ENCODE results near the gene LBX2. TPM values are rescaled to one million over a fixed set of nuclear protein-coding genes. Genes with fewer than 3 reads are reported as not detected.
A peak's percentile ranks its signal among the peaks of the same experiment; 100 is the strongest.

Gene LBX2
- total RNA-seq, 4 donors from 2014 or later: 0.50 to 2.6 (median 1.9) TPM; not detected in 1

DNA sequence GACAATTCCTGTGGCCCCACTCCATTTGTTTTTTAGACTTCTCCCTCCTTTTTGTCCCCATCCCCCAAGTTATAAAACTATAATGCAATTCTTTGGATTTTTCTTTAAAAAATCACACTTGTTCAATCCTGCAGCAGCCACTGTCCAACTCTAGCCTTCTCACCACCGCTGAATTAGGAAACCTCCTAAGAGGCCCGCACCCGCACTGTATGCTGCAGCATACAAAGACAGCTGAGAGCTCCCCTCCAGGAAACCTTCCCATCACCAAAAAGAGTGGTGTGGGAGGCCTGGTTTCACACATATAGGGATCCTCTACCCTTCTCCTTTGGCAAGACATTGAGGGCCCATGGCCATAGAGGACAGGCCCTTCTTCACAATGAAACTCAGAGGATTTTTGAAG, 5.2 kb upstream of the LBX2 start:
- Histone ChIP-seq H3K4me3 (replicated peaks in 1 of 3) (no peak overlapping the region), H3K27ac (no peak overlapping the region), H3K4me1 (peaks cover 25 to 34% of the 10 kb centered on the region in 2 donors), H3K36me3 (peaks cover 11 to 12% of the 10 kb centered on the region in 2 donors), H3K9me3 (no peaks in the 10 kb centered on the region), H3K27me3 (peaks cover 7% of the 10 kb centered on the region)
- 92 to 98% methylated on average over 3 of the region's 3 CpGs for WGBS, 2 donors
- intact Hi-C loops (cut with DNase I): no loop called here
- DNase-seq: no peak
- TF ChIP-seq, protein P1, sequence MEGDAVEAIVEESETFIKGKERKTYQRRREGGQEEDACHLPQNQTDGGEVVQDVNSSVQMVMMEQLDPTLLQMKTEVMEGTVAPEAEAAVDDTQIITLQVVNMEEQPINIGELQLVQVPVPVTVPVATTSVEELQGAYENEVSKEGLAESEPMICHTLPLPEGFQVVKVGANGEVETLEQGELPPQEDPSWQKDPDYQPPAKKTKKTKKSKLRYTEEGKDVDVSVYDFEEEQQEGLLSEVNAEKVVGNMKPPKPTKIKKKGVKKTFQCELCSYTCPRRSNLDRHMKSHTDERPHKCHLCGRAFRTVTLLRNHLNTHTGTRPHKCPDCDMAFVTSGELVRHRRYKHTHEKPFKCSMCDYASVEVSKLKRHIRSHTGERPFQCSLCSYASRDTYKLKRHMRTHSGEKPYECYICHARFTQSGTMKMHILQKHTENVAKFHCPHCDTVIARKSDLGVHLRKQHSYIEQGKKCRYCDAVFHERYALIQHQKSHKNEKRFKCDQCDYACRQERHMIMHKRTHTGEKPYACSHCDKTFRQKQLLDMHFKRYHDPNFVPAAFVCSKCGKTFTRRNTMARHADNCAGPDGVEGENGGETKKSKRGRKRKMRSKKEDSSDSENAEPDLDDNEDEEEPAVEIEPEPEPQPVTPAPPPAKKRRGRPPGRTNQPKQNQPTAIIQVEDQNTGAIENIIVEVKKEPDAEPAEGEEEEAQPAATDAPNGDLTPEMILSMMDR (IDR thresholded peaks at IDR 0.05): no peak
- TF ChIP-seq POLR2A (IDR thresholded peaks at IDR 0.05): no peak

DNA sequence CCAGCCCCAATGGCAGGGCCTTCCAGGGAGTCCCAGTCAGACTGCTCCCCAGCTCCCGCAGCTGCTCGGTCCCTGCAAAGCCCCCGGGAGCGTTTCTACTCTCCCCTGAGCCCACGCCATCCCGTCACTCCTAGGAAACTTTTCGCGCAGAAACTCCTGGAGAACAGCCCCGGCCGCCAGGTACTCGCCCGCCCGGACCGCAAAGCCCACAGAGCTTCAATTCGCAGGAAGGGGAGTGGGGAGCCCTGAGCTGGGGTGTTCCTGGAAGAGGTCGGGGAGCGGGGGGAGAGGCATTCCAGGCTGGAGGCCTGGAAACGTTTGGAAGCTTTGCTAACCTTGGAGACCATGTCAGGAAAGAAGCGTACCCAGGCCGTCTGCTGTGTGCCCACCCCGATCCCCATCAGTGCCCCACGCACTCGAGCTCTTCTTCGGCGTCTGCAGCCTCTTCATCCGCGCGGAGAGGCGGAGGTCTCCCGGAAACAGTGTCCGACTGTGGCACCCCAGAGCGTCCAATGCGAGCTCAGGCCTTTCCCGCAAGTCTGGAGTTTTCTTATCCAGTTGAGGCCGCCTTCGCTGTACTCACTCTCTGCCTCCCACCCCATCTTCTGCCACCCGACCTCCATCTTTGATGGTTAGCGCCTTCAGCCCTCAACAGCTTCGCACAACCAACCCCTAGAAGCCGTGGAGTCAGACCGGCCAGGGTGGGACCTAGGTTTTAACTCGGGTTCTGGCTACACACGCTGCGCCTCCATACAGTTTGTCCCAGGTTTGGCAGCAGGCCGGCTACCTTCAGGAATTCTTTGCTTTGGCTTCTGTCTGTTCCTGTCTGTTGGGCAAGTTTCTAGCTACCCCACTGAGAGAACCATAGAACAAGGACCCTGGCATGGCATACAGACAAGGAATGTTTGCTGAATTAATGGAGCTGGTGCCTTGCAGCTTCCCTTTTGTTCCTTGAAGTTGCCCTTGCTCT, 4.4 kb upstream of the LBX2 start:
- intact Hi-C loops (cut with DNase I): no loop called here
- peak overlapping the region in 1 of 3 donors; percentile 29 for H3K4me3 ChIP-seq (replicated peaks in 1 of 3)
- peaks cover 33 to 42% of the 10 kb centered on the region in 2 donors for H3K4me1 ChIP-seq
- WGBS, 2 donors: 50 to 55% methylated on average over 41 to 45 of the region's 45 CpGs
- peaks cover 11 to 12% of the 10 kb centered on the region in 2 donors for H3K36me3 ChIP-seq
- no peak for DNase-seq
- no peaks in the 10 kb centered on the region for H3K9me3 ChIP-seq
- H3K27ac ChIP-seq: peak overlapping the region; percentile 42 to 60 (median 46)
- TF ChIP-seq, protein P1 (IDR thresholded peaks at IDR 0.05): no peak
- TF ChIP-seq POLR2A (IDR thresholded peaks at IDR 0.05): peak in 1 of 2 donors; percentile 4
- peaks cover 7% of the 10 kb centered on the region for H3K27me3 ChIP-seq

DNA sequence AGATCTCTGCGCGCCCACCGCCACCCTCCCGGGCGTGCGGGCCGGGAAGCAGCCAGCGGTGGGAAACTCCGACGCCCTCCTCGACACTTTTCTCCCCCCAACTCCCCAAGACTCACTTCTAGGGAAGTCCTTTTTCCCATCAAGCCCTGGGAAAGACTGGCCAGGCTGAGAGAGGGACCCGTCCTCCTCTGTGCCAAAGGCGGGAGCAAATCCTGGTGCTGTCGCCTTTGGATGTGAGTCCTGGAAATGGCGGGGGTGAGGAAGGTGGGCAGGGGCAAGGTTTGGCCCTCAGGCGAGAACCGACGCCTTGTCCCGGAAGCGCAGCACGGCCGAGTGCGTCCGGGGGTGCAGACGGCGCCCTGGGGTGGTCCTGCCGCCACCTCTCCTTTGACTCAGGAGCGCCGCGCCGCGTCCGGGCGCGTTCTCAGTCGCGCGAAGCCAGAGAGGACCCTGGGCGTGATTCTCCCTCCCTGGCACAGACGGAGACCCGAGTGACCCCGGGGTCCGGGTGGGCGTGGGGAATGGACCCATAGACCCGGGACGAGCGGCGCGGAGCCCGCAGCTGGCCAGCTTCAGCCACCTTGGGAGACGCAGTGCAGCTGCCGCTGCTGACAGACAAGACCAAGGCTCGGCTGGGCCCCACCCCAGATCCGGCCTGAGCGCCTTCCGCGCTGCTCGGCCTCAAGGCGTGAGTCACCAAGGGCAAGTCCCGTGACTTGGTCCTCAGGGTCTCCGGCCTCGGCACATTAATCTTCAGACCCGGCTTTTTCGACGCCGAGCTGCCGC, 3.5 kb upstream of the LBX2 start:
- peak overlapping the region in 2 of 3 donors; percentile 46 to 60 for H3K27ac ChIP-seq
- WGBS, 2 donors: 0 to 7% methylated on average over 7 to 24 of the region's 67 CpGs
- intact Hi-C loops (cut with DNase I): no loop called here

DNA sequence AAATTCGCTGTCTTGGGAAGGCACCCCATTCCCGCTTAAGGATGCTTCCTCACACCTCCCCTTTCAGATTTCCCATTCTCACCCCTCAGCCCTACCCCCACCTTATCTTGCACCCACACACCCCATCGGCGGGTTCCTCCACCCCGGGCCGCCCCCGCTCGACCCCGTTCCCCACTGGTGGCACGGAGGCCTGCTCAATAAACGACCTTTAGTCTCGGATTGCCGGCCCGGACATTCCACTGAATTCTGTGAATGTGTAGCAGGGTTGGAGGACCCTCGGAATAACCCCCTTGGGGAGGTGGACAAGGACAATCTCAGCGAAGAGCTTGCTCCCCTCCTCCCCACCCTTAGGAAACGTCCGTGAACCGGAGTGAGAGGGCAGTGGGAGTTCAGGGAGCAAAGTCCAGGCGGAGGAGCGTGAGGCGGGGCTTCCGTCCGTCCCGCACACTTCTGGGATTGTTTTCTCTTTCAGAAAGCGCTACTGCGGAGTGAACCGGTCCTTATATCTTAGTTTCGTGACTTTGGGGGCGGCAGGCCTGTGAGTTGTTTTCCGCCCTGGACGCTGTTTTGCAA, 2.8 kb upstream of the LBX2 start:
- TF ChIP-seq POLR2A (IDR thresholded peaks at IDR 0.05): no peak
- TF ChIP-seq, protein P1 (IDR thresholded peaks at IDR 0.05): no peak
- Histone ChIP-seq H3K9me3 (no peaks in the 10 kb centered on the region), H3K27me3 (peaks cover 7% of the 10 kb centered on the region), H3K4me1 (peaks cover 45 to 51% of the 10 kb centered on the region in 2 donors), H3K36me3 (peaks cover 11 to 12% of the 10 kb centered on the region in 2 donors), H3K27ac (peak overlapping the region in 2 of 3 donors; percentile 46 to 60), H3K4me3 (replicated peaks in 1 of 3) (peak overlapping the region in 1 of 3 donors; percentile 29)
- intact Hi-C loops (cut with DNase I): no loop called here
- no peak for DNase-seq
- 23 to 25% methylated on average over 25 to 27 of the region's 32 CpGs for WGBS, 2 donors

More for the DNA sequence above, 3.5 kb upstream of the LBX2 start:
- Histone ChIP-seq H3K4me1 (peaks cover 39 to 45% of the 10 kb centered on the region in 2 donors), H3K36me3 (peaks cover 11 to 12% of the 10 kb centered on the region in 2 donors), H3K9me3 (no peaks in the 10 kb centered on the region), H3K27me3 (peaks cover 7% of the 10 kb centered on the region), H3K4me3 (replicated peaks in 1 of 3) (peak overlapping the region in 1 of 3 donors; percentile 29)
- TF ChIP-seq, protein P1 (IDR thresholded peaks at IDR 0.05): no peak
- TF ChIP-seq POLR2A (IDR thresholded peaks at IDR 0.05): peak in 1 of 2 donors; percentile 39
- peak; percentile 60 to 68 for DNase-seq

Measured in thyroid gland (tissue), 4 donors.